Measurements from ENCODE around the gene SMC2. TPM values are rescaled to one million over a fixed set of nuclear protein-coding genes. Genes with fewer than 3 reads are reported as not detected.

The SMC2 gene
- total and polyA plus RNA-seq, 2 of the 13 experiments (the other 11 are each of a cell fraction or from before 2014, with no cell fraction given) = 5.6 to 36.7 TPM

GRCh38 chr9:104090578-104090977 is 3.5 kb upstream of the SMC2 start:
- Histone ChIP-seq H3K36me3 (replicated peaks in 1 of 2; ENCODE audit: control insufficient read depth in 1 of 2, insufficient read depth in 2 of 2, low read length in 2 of 2) (no peaks in the 10 kb centered on the region), H3K79me2 (ENCODE audit: insufficient read depth, low read length) (peaks cover 6% of the 10 kb centered on the region), H3K27ac (ENCODE audit: extremely low read length, insufficient read depth, low read length) (no peak overlapping the region), H4K20me1 (ENCODE audit: insufficient read depth, low read length) (no peaks in the 10 kb centered on the region), H3K9ac (ENCODE audit: insufficient read depth, low read depth, low read length) (no peak overlapping the region), H2AFZ (ENCODE audit: low read length) (no peak overlapping the region), H3K4me3 (replicated peaks in 1 of 3; ENCODE audit: insufficient read depth in 1 of 3, low read depth in 2 of 3, low read length in 3 of 3) (no peak overlapping the region), H3K27me3 (ENCODE audit: control insufficient read depth in 1 of 2, insufficient read depth in 2 of 2, low read length in 2 of 2) (no peaks in the 10 kb centered on the region), H3K9me3 (ENCODE audit: low read length) (no peaks in the 10 kb centered on the region), H3K4me1 (ENCODE audit: insufficient read depth, low read length) (peaks cover 20% of the 10 kb centered on the region), H3K4me2 (ENCODE audit: low read depth, low read length) (no peak overlapping the region)
- CTCF ChIA-PET (ENCODE audit: low intra/inter-chr PET ratio, low total read pairs) = no interaction called here
- in situ Hi-C loops (cut with HindIII; ENCODE audit: extremely low pct_ligation_motif_present, low pct_unique_long_range_greater_than_20kb) (no loop called here), intact Hi-C loops (cut with micrococcal nuclease; ENCODE audit: unreplicated experiment) (loop anchor here (5.0 to 10.0 kb wide), 3 partner anchors 156 to 693 kb away; partner anchors contain the start of gene NIPSNAP3A)
- ATAC-seq (no peak), DNase-seq (ENCODE audit: low spot score) (no peak), FAIRE-seq (no peak)
- no TSS peak for BruUV-seq (replicated peaks)
- 84% methylated on average over 2 of the region's 2 CpGs for WGBS (ENCODE audit: low lambda C conversion rate)
- POLR2A ChIA-PET = no interaction called here
- TF ChIP-seq ZC3H13 (CRISPR knock-in tag; IDR thresholded peaks at IDR 0.05) (no peak), ZNF142 (CRISPR knock-in tag; IDR thresholded peaks at IDR 0.05) (no peak), KLF6 (CRISPR knock-in tag; IDR thresholded peaks at IDR 0.05) (no peak), ZNF12 (CRISPR knock-in tag; IDR thresholded peaks at IDR 0.05) (no peak), ZXDC (CRISPR knock-in tag; IDR thresholded peaks at IDR 0.05) (no peak), ZNF670 (CRISPR knock-in tag; IDR thresholded peaks at IDR 0.05; ENCODE audit: borderline replicate concordance) (no peak)
- TF ChIP-seq, protein P1, sequence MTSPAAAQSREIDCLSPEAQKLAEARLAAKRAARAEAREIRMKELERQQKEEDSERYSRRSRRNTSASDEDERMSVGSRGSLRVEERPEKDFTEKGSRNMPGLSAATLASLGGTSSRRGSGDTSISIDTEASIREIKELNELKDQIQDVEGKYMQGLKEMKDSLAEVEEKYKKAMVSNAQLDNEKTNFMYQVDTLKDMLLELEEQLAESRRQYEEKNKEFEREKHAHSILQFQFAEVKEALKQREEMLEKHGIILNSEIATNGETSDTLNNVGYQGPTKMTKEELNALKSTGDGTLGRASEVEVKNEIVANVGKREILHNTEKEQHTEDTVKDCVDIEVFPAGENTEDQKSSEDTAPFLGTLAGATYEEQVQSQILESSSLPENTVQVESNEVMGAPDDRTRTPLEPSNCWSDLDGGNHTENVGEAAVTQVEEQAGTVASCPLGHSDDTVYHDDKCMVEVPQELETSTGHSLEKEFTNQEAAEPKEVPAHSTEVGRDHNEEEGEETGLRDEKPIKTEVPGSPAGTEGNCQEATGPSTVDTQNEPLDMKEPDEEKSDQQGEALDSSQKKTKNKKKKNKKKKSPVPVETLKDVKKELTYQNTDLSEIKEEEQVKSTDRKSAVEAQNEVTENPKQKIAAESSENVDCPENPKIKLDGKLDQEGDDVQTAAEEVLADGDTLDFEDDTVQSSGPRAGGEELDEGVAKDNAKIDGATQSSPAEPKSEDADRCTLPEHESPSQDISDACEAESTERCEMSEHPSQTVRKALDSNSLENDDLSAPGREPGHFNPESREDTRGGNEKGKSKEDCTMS (CRISPR knock-in tag; conservative IDR thresholded peaks at IDR 0.05) = no peak
- TF ChIP-seq, protein P2, sequence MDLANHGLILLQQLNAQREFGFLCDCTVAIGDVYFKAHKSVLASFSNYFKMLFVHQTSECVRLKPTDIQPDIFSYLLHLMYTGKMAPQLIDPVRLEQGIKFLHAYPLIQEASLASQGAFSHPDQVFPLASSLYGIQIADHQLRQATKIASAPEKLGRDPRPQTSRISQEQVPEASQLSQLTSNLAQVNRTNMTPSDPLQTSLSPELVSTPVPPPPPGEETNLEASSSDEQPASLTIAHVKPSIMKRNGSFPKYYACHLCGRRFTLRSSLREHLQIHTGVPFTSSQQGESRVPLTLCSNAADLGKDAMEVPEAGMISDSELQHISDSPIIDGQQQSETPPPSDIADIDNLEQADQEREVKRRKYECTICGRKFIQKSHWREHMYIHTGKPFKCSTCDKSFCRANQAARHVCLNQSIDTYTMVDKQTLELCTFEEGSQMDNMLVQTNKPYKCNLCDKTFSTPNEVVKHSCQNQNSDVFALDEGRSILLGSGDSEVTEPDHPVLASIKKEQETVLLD (CRISPR knock-in tag; IDR thresholded peaks at IDR 0.05; ENCODE audit: low read depth) = no peak
- TF ChIP-seq, protein P3, sequence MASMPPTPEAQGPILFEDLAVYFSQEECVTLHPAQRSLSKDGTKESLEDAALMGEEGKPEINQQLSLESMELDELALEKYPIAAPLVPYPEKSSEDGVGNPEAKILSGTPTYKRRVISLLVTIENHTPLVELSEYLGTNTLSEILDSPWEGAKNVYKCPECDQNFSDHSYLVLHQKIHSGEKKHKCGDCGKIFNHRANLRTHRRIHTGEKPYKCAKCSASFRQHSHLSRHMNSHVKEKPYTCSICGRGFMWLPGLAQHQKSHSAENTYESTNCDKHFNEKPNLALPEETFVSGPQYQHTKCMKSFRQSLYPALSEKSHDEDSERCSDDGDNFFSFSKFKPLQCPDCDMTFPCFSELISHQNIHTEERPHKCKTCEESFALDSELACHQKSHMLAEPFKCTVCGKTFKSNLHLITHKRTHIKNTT (CRISPR knock-in tag; IDR thresholded peaks at IDR 0.05) = no peak

Data from HepG2 (cell line).